NCI-H2081 (cell line): ENCODE results near the gene MYO7A.

Experiments used
- DNase-seq, 2 experiments: peaks; one replicate each; lab custom pipeline; 2025; lab: John Stamatoyannopoulos, UW

The MYO7A gene

DNA sequence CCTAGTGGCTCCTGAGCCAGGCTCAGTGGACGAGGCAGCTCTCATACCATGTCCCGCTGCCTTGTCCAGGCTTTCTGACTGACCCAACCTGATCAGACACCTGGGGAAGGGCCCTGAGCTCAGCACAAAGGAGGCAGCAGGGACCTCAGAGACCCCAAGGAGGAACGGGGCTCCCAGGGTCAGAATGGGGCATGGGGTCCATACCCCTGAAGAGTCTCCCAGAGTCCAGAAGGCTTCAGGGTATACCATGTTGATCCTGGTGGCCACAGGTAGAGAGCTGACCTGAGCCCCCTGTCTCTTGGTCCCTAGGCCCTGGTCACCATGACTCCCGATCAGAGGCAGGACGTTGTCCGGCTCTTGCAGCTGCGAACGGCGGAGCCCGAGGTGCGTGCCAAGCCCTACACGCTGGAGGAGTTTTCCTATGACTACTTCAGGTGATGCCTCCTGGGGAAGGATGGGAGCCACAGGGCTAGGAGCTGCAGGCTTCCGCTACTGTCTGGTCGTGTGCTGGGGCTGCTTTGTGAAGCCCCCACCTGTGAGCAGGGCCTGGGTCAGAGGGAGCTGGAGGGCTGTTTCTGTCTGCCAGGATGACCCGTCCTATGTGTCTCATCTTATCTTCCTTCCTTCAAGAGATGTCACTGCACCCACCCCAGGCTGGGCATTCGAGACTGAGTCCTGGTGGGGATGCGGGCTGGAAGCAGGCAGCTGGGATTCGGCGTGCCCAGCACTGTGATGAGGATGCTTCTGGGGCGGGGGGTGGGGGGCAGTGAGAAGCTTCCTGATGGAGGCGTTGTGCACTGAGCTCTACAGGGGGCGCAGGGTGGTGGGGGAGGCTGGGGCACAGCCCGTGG, 74.2 kb downstream of the MYO7A start:
- no peak for DNase-seq

DNA sequence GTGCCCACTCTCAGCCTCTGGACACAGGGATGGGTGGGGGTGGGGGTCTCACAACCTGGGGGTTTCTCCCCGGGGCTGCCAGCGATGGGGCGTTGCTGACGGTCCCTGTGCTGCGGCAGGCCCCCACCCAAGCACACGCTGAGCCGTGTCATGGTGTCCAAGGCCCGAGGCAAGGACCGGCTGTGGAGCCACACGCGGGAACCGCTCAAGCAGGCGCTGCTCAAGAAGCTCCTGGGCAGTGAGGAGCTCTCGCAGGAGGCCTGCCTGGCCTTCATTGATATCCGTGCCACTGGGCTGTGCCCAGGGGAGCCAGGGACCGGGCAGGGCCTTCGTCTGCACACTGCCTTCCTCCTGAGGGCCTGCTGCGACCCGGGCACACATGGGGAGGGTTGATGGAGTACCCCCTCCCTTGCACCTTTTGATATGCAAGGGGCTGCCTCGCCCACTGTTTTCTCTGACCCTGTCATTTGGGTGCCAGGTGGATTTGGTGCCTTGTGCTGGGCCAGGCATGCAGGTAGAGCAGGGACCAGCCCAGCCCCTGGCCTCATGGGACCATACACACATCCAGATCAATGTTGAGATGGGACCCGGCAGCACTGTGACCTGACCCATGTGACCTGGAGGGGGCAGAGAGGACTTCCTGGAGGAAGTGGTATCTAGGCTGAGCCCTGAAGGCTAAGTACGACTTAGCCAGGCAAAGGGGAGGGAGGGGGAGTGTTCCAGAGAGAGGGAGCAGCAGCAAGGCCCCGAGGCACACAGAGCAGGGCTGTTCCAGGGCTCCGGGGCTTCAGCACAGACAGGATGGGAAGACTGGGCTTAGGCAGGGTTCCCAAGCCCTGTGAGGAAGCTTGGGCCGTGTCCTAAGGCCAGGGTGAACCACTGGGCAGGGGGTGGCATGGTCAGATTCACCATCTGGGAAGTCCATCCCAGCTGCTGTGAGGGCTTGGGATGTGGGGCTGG, 75.2 kb downstream of the MYO7A start:
- no peak for DNase-seq

DNA sequence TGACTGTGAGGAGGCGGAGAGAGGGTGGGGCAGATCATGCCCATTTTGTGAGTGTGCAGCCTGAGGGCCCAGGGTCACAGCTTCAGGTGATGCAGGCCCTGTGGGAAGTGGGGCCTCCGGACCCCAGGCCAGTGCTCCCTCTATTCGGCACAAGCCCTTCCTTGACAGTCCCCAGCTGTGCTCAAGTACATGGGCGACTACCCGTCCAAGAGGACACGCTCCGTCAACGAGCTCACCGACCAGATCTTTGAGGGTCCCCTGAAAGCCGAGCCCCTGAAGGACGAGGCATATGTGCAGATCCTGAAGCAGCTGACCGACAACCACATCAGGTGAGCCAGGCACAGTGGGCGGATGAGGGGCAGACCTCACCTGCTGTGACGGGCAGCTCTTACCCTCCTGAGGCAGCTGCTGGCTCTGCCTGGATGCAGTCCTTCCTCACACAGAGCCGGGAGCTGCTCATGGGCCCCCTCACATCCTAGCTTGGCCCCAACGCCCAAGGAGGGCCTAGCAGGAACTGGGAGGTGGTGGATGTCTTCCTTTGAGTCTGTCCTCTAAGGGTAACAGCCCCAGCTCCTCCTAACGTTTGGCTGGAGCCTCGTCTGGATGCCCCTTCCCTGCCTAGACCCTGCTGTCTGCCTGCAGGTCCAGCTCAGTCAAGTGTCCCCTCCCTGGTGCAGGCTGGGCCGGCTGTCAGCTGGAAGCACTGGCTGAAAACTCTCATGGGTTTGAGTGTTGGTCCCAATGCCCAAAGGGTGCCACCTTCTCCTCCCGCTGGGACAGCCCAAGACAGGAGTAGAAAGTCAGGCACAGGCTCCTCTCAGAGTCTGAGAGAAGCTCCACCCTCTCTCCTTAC, 76.1 kb downstream of the MYO7A start:
- no peak for DNase-seq

DNA sequence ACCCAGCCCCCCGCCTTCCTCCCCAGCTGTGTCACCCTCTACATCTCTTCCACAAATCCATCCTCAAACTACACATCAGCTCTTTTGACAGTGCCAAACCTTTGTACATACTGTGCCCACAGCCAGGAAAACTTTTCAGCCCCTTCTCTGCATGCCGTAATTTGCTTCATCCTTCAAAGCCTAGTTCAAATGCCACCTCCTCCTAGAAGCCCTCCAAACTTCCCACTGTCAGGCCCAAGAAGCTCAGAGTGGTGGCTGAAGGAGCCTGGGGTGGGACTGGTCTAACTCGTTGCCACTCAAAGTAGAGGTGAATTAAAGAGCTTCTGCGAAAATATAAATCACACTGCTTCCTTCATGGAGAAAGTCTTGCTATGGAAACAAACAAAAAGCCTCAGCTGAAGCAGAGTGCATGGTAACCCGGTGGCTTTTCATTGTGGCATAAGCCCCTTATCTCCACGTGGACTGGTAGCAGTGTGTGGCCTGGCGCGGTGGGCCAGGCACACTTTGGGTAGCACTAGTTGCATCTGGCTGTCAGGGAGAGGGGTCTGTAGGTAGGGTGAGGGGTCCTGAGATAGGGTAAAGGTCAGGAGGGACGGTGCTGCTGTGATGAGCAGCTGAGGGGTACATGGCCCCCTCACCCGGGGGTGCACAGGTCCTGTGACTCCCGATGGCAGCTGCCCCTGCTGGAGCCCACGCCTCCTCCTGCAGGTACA, 76.9 kb downstream of the MYO7A start:
- no peak for DNase-seq

DNA sequence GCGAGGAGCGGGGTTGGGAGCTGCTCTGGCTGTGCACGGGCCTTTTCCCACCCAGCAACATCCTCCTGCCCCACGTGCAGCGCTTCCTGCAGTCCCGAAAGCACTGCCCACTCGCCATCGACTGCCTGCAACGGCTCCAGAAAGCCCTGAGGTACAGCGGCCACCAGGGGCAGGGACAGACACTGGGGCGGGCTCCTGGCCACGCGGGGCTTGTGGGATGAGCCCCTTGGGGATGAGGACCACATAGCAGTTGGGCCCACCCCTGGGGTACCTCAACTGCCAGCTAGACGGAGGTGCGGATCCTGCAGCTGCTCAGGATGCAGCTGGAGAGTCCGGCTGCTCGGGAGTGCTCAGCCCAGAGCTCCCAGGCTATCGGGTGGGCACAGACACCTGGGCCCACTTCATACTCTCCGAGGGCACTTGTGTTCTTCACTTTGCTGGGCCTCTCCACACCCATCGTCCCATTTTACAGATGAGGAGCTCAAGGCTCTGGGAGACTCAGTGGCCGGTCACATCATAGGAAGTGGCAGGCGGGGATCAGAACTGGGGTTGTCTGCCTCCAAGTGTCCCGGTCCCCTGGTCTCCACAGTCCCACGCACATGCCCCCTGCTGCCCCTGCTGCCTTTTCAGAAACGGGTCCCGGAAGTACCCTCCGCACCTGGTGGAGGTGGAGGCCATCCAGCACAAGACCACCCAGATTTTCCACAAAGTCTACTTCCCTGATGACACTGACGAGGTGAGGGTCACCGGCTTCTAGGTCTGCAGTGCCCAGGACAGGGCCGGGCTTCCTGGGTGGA, 77.6 kb downstream of the MYO7A start:
- DNase-seq, result no peak

DNA sequence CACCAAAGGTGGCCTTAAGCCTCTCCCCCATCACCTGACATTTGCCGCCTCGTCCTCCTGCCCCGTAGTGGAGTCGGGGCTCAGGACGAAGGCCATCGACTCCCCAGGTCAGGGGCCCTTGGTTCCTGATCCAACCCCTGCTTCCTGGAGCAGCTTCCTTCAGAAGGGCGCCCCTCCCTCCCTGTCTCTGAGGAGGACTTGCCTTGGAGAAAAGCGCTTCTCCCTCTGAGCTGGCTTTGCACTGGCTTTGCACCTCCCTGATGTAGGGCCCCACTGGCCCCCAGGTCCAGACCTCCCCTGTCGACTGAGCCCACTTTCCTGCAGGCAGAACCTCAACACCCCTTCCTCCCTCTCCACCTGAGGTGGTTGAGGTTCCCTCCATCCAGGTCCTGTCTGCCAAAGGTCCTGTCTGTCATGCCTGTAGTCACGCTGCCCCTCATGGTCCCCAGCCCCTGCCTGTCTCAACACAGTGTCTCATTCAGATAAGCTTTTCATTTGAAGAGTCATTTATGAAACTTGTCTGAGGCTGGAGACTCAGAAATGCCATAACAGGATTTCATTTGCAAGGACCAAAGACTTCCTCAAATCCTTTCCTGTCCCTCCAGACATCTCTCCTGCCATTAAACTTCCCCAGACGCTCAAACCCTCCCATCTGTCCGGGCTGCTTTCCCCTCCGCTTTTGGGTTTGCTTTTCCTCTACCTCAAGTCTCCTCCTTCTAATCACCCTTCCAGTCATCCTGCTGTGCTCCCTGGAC, 78.4 kb downstream of the MYO7A start:
- DNase-seq, result no peak

DNA sequence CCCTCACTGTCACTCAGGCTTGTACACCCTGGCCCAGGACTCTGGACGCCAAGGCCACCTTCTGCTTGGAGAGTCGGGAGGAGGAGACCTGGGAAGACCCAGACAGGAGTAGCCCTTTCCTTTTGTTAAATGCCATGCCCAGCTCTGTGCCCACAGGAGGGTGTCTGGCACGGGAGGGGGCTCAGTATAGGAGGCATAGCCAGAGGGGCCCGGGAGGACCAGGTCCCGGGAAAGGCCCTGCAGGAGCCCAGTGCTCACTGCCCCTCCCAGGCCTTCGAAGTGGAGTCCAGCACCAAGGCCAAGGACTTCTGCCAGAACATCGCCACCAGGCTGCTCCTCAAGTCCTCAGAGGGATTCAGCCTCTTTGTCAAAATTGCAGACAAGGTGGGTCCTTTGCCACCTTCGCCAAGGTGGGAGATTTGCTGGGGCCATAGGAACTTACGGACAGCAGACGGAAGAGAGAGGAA, 79.0 kb downstream of the MYO7A start:
- DNase-seq, result no peak

DNA sequence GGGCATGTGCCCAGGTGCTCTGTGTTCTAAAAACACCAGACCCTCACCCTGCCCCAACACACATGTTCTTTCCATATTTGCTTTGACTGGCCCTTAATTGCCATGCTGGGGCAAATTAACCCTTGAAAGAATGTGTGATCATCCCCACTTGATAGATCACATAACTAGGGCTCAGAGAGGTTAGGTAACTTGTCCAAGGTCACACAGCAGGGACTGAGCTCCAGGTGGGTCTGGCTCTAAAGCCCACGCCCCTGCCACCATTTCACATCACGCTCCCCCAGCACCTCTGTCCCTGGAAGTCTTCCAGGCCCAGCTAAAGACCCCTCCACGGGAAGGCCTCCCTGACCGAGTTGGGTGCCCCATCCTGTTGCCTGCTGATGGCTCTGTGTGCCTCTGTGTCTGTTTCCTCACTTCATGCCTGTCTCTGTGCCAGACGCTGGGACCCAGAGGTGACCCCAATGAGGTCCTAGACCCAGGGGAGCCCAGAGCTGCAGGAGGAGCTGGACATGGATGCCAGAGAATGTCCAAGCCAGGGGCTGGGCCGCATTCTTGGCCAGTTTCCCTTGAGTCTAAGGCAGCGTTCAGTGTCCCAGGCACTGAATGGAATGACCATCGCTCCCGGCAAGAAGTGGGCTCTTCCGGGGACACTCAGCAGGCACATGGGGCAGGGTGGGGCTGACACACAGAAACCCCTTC, 79.7 kb downstream of the MYO7A start:
- DNase-seq, result no peak

DNA sequence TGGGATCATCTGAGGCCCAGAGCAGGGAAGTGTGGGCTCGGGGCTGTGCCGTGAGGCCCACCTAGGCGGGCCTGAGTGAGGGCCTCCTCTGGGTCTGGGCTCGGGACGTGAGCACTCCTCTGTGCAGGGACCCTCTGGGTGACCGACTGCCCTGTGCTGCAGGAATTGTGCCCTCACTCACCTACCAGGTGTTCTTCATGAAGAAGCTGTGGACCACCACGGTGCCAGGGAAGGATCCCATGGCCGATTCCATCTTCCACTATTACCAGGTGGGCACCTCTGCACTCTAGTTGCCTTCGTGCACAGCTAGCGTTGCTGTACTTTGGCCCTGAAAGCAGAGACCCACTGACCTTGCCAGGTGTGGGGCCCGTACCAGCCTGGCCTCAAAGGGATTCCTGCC, 80.5 kb downstream of the MYO7A start:
- DNase-seq, result no peak

DNA sequence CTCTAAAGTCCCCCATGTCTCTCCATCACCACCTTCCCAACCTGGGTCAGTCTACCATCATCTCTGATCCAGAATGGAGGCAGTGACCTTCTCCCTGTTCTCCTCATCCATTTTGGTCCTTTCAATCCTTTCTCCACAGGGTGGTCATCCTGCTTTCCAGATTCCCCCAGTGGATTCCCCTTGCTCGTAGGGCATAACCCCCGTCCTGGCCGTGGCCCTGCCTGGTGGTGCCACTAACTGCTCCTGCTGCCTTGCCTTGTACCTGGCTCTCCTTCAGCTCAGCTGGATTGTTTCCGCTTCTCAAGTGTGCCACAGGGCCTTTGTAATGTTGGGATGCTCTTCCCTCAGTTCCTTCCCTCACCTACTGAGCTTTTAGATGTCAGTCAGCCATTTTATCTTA, 81.6 kb downstream of the MYO7A start:
- DNase-seq, result no peak

DNA sequence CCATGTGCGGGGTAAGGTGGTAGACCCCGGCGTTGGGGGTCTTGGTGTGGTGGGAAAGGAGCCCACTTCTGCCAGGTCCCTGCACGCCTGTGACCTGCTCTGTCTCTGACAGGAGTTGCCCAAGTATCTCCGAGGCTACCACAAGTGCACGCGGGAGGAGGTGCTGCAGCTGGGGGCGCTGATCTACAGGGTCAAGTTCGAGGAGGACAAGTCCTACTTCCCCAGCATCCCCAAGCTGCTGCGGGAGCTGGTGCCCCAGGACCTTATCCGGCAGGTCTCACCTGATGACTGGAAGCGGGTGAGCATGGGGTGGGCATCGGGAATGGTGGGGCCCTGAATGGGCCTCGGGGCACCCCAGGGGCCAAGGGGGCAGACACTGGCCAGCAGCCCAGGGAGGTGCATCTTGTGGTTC, 83.0 kb downstream of the MYO7A start:
- DNase-seq, result no peak

DNA sequence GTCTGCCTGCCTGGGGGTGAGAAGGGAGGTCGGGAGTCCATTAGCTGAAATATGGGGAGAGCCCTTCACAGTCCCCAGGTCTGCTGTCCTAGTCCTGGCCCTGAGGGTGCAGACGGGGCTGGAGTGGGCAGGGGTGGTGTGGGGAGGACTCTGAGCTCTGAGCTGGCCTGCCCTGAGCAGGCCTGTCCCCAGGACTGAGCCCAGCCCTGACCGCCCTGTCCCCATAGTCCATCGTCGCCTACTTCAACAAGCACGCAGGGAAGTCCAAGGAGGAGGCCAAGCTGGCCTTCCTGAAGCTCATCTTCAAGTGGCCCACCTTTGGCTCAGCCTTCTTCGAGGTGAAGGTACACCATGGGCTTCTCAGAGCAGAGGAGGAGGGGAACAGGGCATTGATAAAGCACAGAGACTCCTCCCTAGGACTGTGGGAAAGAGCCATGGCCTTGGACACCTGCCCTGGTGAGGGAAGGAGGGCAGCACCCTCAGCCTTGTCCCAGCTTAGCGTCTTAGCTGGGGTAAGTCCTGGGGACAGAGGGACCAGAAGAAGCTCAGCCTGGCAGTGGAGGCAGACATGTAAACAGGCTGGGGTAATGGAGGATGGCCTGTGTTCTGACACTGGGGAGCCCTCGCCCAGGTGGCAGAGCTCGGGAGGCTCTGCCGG, 83.7 kb downstream of the MYO7A start:
- no peak for DNase-seq

DNA sequence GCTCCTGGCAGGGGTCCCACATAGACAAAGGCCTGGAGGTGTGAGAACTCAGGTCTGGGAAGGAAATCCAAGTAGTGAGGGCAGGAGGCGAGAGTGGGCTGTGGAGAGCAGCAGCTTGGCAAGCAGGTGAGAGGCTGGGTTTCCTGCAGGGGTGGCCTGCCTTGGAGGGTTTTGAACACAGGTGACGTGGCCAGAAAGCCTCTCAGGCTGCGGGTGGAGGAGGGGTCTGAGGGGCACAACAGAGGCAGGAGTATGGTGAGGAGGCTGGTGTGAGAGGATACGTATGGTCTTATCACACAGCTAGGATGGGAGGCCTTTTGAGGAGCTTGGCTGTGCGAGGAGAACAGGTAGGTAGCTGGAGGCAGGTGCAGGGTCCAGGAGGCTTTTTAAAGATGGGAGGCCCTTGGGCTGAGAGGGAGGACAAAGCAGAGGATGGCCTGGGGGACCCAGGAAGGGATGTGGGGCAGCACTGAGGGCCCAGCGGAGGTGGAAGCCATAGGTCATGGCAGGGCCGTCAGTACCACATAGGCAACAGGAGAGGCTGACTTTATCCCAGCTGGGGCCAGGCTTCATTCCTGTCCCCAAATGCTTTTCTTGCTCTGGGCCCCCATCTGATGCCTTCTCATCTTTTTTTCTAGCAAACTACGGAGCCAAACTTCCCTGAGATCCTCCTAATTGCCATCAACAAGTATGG, 84.4 kb downstream of the MYO7A start:
- no peak for DNase-seq

DNA sequence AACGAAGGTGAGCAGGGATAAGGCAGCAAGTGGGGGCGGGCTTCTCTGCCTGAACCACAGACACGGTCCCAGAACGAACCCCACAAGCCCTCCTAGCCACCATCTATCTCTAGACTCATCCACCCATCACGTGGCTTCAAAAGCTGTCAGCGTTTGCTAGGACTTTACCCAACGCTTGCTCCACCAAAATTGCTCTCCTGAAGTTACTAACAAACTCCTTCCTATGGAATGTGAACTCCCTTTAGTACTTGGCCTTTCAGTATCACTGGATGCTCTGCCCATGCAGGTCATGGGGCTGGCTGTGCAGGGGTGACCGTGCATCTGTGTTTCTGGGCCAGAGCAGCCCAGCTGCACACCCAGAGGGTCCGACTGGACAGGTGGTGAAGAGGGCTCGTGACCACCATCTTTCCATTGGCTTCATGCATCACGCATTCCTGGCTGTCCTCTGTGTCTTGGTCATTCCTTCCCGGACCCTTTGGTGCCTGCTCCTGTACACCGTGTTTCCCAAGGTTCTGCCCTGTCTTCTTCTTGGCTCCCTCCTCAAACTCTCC, 85.1 kb downstream of the MYO7A start:
- no peak for DNase-seq

DNA sequence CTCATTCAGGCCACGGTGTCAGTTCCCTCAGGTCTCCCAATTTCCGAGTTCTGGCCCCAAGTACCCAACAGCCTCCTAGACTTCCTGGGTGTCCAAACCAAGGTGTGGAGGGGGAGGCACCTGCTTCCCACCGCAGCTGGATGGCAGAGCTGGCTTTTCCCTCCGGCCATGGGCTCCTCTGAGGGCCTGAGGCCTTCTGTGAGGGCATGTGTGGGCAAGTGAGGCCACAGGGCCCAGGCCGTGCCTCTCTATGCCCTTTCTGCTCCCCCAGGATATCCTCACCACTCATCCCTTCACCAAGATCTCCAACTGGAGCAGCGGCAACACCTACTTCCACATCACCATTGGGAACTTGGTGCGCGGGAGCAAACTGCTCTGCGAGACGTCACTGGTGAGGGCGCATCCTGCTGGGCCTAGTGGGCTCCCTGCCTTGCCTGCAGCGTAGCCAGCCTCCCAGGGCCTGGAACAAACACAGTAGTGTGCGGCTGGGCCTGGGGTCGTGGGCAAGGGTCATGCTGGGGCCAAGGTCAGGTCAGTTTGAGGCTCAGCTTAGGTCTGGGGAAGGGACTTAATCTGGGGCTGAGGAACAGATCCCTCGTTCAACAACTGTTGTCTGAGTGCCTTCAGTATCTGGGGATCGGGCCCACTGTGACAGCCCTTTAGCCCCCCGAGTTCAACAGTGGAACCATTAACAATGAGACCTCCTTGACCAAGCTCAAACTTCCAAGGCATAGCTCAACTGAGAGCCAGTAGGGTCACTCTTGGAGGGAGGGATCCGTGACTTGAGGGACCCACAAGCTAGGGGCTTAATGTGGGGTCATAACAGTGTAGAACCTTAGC, 85.8 kb downstream of the MYO7A start:
- DNase-seq, result no peak

DNA sequence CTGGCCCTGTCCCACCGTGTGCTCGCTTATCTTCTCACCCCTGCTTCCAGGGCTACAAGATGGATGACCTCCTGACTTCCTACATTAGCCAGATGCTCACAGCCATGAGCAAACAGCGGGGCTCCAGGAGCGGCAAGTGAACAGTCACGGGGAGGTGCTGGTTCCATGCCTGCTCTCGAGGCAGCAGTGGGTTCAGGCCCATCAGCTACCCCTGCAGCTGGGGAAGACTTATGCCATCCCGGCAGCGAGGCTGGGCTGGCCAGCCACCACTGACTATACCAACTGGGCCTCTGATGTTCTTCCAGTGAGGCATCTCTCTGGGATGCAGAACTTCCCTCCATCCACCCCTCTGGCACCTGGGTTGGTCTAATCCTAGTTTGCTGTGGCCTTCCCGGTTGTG, 86.5 kb downstream of the MYO7A start:
- no peak for DNase-seq

DNA sequence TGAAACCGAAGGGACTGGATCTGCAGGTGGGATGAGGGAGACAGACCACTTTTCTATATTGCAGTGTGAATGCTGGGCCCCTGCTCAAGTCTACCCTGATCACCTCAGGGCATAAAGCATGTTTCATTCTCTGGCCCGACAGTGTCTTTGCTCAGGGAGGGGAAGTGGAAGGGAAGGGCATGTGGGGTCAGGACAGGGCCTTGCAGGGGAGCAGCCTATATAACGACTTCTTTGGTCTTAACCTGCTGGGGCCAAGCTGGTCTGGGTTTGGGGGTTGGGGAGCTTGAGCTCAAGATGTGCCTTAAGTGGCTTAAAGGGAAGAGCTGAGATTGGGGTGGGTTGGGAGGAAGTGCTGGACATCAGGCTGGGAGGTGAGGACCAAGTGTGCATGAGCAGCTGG, 87.1 kb downstream of the MYO7A start:
- DNase-seq, result no peak
